Body of pancreas (tissue), 4 donors: ENCODE results near the gene BEGAIN.

Experiments
- CTCF ChIP-seq, 7 experiments: fragments of 450-650 bp in 4 of 7; fragments of 200-600 bp in 3 of 7; sonication (generic) in 3 of 7; IDR thresholded peaks; one replicate each; pipeline ENCODE4 v1.5.1; 2016 to 2019; ENCODE audit warnings: antibody characterized with exemption in 7 of 7
- POLR2A ChIP-seq, 3 donors: fragments of 450-650 bp; IDR thresholded peaks; one replicate each; pipeline ENCODE4 v1.6.1; 2016; ENCODE audit warnings: antibody characterized with exemption in 3 of 3, mild to moderate bottlenecking in 2 of 3

DNA sequence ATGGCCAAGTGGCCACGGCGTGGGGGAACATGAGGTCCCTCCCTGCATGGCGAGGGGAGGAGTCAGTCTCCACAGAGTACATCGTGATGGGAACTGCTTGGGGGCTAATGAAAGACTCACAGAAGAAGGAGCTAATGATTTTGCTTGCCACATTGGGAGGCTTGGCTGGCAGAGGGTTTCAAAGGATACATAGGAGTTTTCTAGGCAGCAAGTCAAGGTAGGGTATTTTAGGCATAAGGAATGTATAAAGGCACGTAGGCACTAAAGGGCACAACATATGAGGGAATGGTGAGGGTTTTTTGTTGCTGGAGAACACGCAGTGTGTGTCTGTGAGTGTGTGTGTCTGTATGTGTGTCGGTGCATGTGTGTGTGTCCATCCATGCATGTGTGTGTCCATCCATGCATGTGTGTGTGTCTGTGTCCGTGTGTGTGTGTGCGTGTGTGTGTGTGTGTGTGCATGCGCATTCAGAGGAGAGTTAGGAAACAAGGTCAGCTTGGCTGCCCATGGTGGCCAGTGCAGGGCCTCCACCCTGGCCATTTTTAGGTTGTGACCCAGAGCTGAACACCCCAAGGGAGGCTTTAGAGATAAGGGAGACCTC, 84.5 kb downstream of the BEGAIN start:
- TF ChIP-seq POLR2A (IDR thresholded peaks at IDR 0.05) (no peak), CTCF (IDR thresholded peaks at IDR 0.05) (no peak)
